Upper lobe of left lung (tissue), 4 donors: ENCODE measurements around the gene LBH.

ENCODE experiments used
- EP300 ChIP-seq, 4 donors: sonication (generic); formaldehyde crosslinking; IDR thresholded peaks; one replicate each; pipeline ENCODE4 v1.5.1; 2017; ENCODE audit warnings: antibody characterized with exemption in 4 of 4, control low read depth in 2 of 4
- POLR2A ChIP-seq, 4 donors: fragments of 450-650 bp; IDR thresholded peaks; one replicate each; pipeline ENCODE4 v1.5.1; 2016 to 2017; ENCODE audit warnings: antibody characterized with exemption in 4 of 4, mild to moderate bottlenecking in 2 of 4
- TF ChIP-seq, protein P1 (sequence below), 6 experiments: fragments of 450-650 bp in 4 of 6; fragments of 200-600 bp in 2 of 6; sonication (generic) in 2 of 6; IDR thresholded peaks; one replicate each; pipeline ENCODE4 v1.5.1; 2016 to 2019; ENCODE audit warnings: antibody characterized with exemption in 6 of 6

DNA sequence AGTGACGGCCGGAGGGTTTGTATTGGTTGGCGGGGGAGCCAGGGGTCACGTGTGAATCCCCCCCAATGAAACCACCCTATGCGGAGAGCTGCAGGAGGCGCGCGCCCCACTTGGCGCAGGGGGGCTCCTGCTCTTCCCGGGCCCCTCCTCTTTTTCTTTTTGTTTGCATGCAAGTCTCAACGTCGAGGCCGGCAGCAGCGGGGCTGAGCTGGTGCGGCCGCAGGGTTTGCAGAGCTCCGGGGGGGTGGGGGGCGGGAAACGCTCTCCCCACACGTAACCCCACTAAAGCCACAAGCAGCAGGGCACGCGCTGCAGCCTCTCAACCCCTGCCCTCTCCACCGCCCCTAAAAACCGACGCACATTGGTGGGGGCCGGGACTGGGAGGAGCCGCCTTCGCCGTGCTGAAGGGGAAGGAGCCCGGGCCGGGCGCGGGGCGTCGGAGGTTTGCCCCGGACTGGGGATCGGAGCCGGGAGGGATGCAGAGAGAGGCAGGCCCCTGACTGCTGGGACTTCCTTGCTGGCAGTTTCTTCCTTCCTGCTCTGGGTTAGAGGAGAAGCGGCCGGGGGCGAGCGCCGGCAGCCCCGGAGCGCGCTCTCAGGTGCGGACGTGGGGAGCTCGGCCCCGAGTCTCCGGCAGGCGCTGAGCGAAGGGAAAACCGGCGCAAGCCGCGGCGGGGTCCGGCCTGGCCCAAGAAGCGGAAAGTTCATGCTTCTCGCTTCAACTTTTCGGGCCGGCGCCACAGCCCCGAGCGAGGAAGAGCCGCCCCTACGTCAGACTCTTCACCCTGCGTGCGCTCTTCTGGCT is 864 bp downstream of the LBH start:
- TF ChIP-seq, protein P1, sequence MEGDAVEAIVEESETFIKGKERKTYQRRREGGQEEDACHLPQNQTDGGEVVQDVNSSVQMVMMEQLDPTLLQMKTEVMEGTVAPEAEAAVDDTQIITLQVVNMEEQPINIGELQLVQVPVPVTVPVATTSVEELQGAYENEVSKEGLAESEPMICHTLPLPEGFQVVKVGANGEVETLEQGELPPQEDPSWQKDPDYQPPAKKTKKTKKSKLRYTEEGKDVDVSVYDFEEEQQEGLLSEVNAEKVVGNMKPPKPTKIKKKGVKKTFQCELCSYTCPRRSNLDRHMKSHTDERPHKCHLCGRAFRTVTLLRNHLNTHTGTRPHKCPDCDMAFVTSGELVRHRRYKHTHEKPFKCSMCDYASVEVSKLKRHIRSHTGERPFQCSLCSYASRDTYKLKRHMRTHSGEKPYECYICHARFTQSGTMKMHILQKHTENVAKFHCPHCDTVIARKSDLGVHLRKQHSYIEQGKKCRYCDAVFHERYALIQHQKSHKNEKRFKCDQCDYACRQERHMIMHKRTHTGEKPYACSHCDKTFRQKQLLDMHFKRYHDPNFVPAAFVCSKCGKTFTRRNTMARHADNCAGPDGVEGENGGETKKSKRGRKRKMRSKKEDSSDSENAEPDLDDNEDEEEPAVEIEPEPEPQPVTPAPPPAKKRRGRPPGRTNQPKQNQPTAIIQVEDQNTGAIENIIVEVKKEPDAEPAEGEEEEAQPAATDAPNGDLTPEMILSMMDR (IDR thresholded peaks at IDR 0.05), result no peak
- TF ChIP-seq POLR2A (IDR thresholded peaks at IDR 0.05), result peak in 1 of 4 donors; percentile 41
- no peak for TF ChIP-seq EP300 (IDR thresholded peaks at IDR 0.05)
